HepG2 (cell line): ENCODE data around the gene ABHD6. TPM values are rescaled to one million over a fixed set of nuclear protein-coding genes. Genes with fewer than 3 reads are reported as not detected.
A peak's percentile ranks its signal among the peaks of the same experiment; 100 is the strongest.

Source experiments
- ATAC-seq: fragments of 200-7000 bp; cut with Tn5 transposase; 3 replicates; pipeline ENCODE4 v1.9.1; 2020; ENCODE audit warnings: mild to moderate bottlenecking, moderate library complexity
- BruUV-seq: library from RNA; stranded (reverse); fragments of 400-500 nt; replicated peaks from 2 replicates; lab custom pipeline; 2021; lab: Mats Ljungman, UMichigan
- CTCF ChIA-PET: fragments of 300-600 bp; formaldehyde crosslinking; extraction: SDS; loops from one replicate; lab custom pipeline; 2021; ENCODE audit warnings: low total read pairs, inconsistent platforms, low intra/inter-chr PET ratio; lab: Yijun Ruan, JAX
- POLR2A ChIA-PET: fragments of 350-600 bp; sonication (Branson Sonifier 250); formaldehyde crosslinking; loops from one replicate; lab custom pipeline; 2020; ENCODE audit warnings: antibody characterized with exemption, inconsistent platforms; lab: Yijun Ruan, JAX
- DNase-seq: peaks from one replicate; pipeline ENCODE4 v3.0.0-alpha.2; 2015; ENCODE audit warnings: low spot score
- FAIRE-seq: peaks from 3 replicates; lab custom pipeline; 2011; peaks lifted over from hg19 to GRCh38; lab: Jason Lieb, UNC
- H2AFZ ChIP-seq: one replicate; pipeline ENCODE4 v1.6.1; 2011; ENCODE audit warnings: low read length, inconsistent platforms
- H3K27ac ChIP-seq: fragments of 300-600 bp; 3 replicates; pipeline ENCODE4 v1.8.0; 2011; ENCODE audit warnings: mixed run types, mild to moderate bottlenecking, mixed read lengths, low read length, inconsistent platforms; ENCODE audit not compliant: insufficient read depth; ENCODE audit errors: extremely low read length
- H3K27me3 ChIP-seq, 2 experiments: fragments of 200-600 bp in 1 of 2; 2 replicates in 1 of 2; 3 replicates in 1 of 2; pipeline versions ENCODE4 v1.6.0 to v1.8.0; 2011; ENCODE audit warnings: low read length in 2 of 2, mild to moderate bottlenecking in 2 of 2, moderate library complexity in 2 of 2, inconsistent platforms in 1 of 2; ENCODE audit not compliant: insufficient read depth in 2 of 2, control insufficient read depth in 1 of 2
- H3K36me3 ChIP-seq, 2 experiments: fragments of 200-600 bp in 1 of 2; replicated peaks in 1 of 2; 2 replicates in 1 of 2; 3 replicates in 1 of 2; pipeline versions ENCODE4 v1.5.1 to v1.8.0; 2011; ENCODE audit warnings: low read length in 2 of 2, inconsistent platforms in 1 of 2; ENCODE audit not compliant: insufficient read depth in 2 of 2, control insufficient read depth in 1 of 2
- H3K4me1 ChIP-seq: 2 replicates; pipeline ENCODE4 v1.5.1; 2012; ENCODE audit warnings: low read length, inconsistent platforms; ENCODE audit not compliant: insufficient read depth
- H3K4me2 ChIP-seq: 2 replicates; pipeline ENCODE4 v1.6.0; 2011; ENCODE audit warnings: low read depth, low read length, inconsistent platforms
- H3K4me3 ChIP-seq, 3 experiments: fragments of 200-600 bp in 1 of 3; sonication (generic), shearing (Covaris generic) in 1 of 3; replicated peaks in 1 of 3; 2 replicates each; pipeline ENCODE4 v1.5.1; 2011 to 2016; ENCODE audit warnings: low read length in 3 of 3, inconsistent platforms in 2 of 3, low read depth in 2 of 3, mild to moderate bottlenecking in 2 of 3, control low read depth in 1 of 3, mixed read lengths in 1 of 3; ENCODE audit not compliant: insufficient read depth in 1 of 3
- H3K79me2 ChIP-seq: one replicate; pipeline ENCODE4 v1.6.1; 2011; ENCODE audit warnings: low read length, inconsistent platforms; ENCODE audit not compliant: insufficient read depth
- H3K9ac ChIP-seq: 2 replicates; pipeline ENCODE4 v1.6.0; 2011; ENCODE audit warnings: mild to moderate bottlenecking, low read depth, low read length, inconsistent platforms; ENCODE audit not compliant: insufficient read depth
- H3K9me3 ChIP-seq: 2 replicates; pipeline ENCODE4 v1.5.1; 2012; ENCODE audit warnings: mild to moderate bottlenecking, low read length
- H4K20me1 ChIP-seq: 2 replicates; pipeline ENCODE4 v1.6.0; 2011; ENCODE audit warnings: inconsistent platforms, mild to moderate bottlenecking, low read length, moderate library complexity; ENCODE audit not compliant: insufficient read depth
- CSRNP2 ChIP-seq: sonication (generic); formaldehyde crosslinking; conservative IDR thresholded peaks from 2 replicates; pipeline ENCODE4 v1.8.0; 2022; ENCODE audit warnings: low read depth, missing genetic modification reagents
- FOXO1 ChIP-seq: sonication (generic); formaldehyde crosslinking; IDR thresholded peaks from 2 replicates; pipeline ENCODE4 v1.4.0; 2020; ENCODE audit warnings: missing genetic modification reagents
- MTA3 ChIP-seq: sonication (generic); formaldehyde crosslinking; IDR thresholded peaks from 2 replicates; pipeline ENCODE4 v1.4.0; 2020; ENCODE audit warnings: missing genetic modification reagents
- PITX1 ChIP-seq: sonication (generic); formaldehyde crosslinking; IDR thresholded peaks from 2 replicates; pipeline ENCODE4 v1.5.1; 2020; ENCODE audit warnings: mild to moderate bottlenecking, missing genetic modification reagents
- SP2 ChIP-seq: sonication (generic); formaldehyde crosslinking; IDR thresholded peaks from 2 replicates; pipeline ENCODE4 v1.5.1; 2020; ENCODE audit warnings: mild to moderate bottlenecking, missing genetic modification reagents
- ZNF253 ChIP-seq: sonication (generic); formaldehyde crosslinking; IDR thresholded peaks from 2 replicates; pipeline ENCODE4 v1.8.0; 2022; ENCODE audit warnings: mild to moderate bottlenecking, missing genetic modification reagents, borderline replicate concordance
- ZNF574 ChIP-seq: sonication (generic); formaldehyde crosslinking; IDR thresholded peaks from 2 replicates; pipeline ENCODE4 v1.4.0; 2020; ENCODE audit warnings: missing genetic modification reagents
- ZNF879 ChIP-seq: sonication (generic); formaldehyde crosslinking; IDR thresholded peaks from 2 replicates; pipeline ENCODE4 v1.8.1; 2023; ENCODE audit warnings: missing genetic modification reagents
- WGBS: methylation state at CpG from one replicate; pipeline ENCODE4 v1.1.6; 2017; ENCODE audit warnings: low lambda C conversion rate; 5-methylcytosine and 5-hydroxymethylcytosine counted together
- in situ Hi-C: cut with HindIII; loops from 2 replicates; pipeline ENCODE4 v1.10.0; 2017; ENCODE audit warnings: low pct_unique_long_range_greater_than_20kb; ENCODE audit not compliant: extremely low pct_ligation_motif_present
- intact Hi-C: fragments of 100-400 bp; cut with micrococcal nuclease; formaldehyde crosslinking; loops from one replicate; pipeline ENCODE4 v1.10.0; 2022; ENCODE audit not compliant: unreplicated experiment
- polyA plus RNA-seq, 8 experiments: library from polyadenylated mRNA; depleted of rRNA in 3 of 8; stranded (reverse) in 7 of 8; unstranded in 1 of 8; fragments of >200 nt; fragmentation: Illumina TruSeq in 4 of 8; extraction: Trizol in 4 of 8; gene quantifications; 2 replicates each; pipeline versions ENCODE4 v1.2.1 to v1.2.3, GENCODE V29; 2011 to 2016; ENCODE audit warnings: low read depth in 4 of 8, missing spikeins in 1 of 8, mixed read lengths in 1 of 8; ENCODE audit not compliant: insufficient read depth in 1 of 8
- total RNA-seq, 5 experiments: library from RNA; depleted of rRNA; stranded (reverse); fragments of >200 nt; fragmentation: Illumina TruSeq; extraction: Trizol; gene quantifications; 2 replicates each; pipeline ENCODE4 v1.2.3, GENCODE V29; 2016; ENCODE audit warnings: low read depth in 1 of 5
- TF ChIP-seq, protein P1 (sequence below): sonication (generic); formaldehyde crosslinking; IDR thresholded peaks from 2 replicates; pipeline ENCODE4 v1.5.0; 2020; ENCODE audit warnings: missing genetic modification reagents, mild to moderate bottlenecking, borderline replicate concordance

ABHD6 gene
- total and polyA plus RNA-seq, 2 of the 13 experiments (the other 11 are each of a cell fraction or from before 2014, with no cell fraction given), result 9.0 to 17.2 TPM

GRCh38 chr3:58317811-58318210 is 80.2 kb downstream of the ABHD6 start:
- Histone ChIP-seq H3K9ac (no peak overlapping the region), H3K4me2 (no peak overlapping the region), H3K36me3 (peaks cover 13 to 46% of the 10 kb centered on the region in 2 experiments), H4K20me1 (peaks cover 4% of the 10 kb centered on the region; the same call in 1 of the 2 replicates), H3K27ac (no peak overlapping the region), H3K4me3 (no peak overlapping the region), H3K4me1 (peaks cover 8% of the 10 kb centered on the region), H3K9me3 (no peaks in the 10 kb centered on the region), H3K79me2 (peaks cover 2% of the 10 kb centered on the region), H2AFZ (no peak overlapping the region), H3K27me3 (no peaks in the 10 kb centered on the region)
- ChIA-PET CTCF (no interaction called here), POLR2A (interaction anchor here (3.3 kb wide), 1 partner anchor 11 kb away, joined by 10 read pairs; the partner anchor contains the start of genes HTD2 and RPP14)
- in situ Hi-C loops (no loop called here), intact Hi-C loops (no loop called here)
- BruUV-seq, result TSS peak; percentile 38
- TF ChIP-seq ZNF879 (CRISPR knock-in tag) (no peak), SP2 (no peak), MTA3 (CRISPR knock-in tag) (no peak), ZNF253 (CRISPR knock-in tag) (no peak)
- FAIRE-seq (no peak), DNase-seq (no peak), ATAC-seq (no peak)
- 98% methylated on average over 2 of the region's 2 CpGs for WGBS

- Histone ChIP-seq H4K20me1 (peaks cover 4% of the 10 kb centered on the region; the same call in 1 of the 2 replicates), H3K79me2 (no peaks in the 10 kb centered on the region), H3K9ac (no peak overlapping the region), H2AFZ (no peak overlapping the region), H3K9me3 (no peaks in the 10 kb centered on the region), H3K27ac (no peak overlapping the region), H3K4me2 (no peak overlapping the region), H3K27me3 (no peaks in the 10 kb centered on the region), H3K4me1 (peaks cover 48% of the 10 kb centered on the region), H3K36me3 (peaks cover 7 to 19% of the 10 kb centered on the region in 2 experiments), H3K4me3 (no peak overlapping the region)
- ATAC-seq (no peak), DNase-seq (no peak), FAIRE-seq (no peak)
- POLR2A ChIA-PET, result interaction anchor here (0.9 to 1.4 kb wide), 2 partner anchors 13 to 216 kb away, joined by 3 read pairs; partner anchors contain the start of gene ACOX2
- CTCF ChIA-PET, result interaction anchor here (2.2 kb wide), 1 partner anchor 94 kb away, joined by 25 read pairs; no protein-coding TSS in a partner anchor
- intact Hi-C loops (loop anchor here (1.0 kb wide), 1 partner anchor 93 kb away; no protein-coding TSS in a partner anchor), in situ Hi-C loops (loop anchor here (5.0 to 10.0 kb wide), 2 partner anchors 91 to 213 kb away; partner anchors contain the start of gene ACOX2)
- BruUV-seq, result no TSS peak
- WGBS, result 99% methylated on average over 4 of the region's 7 CpGs
- TF ChIP-seq PITX1 (CRISPR knock-in tag) (no peak), ZNF574 (no peak), FOXO1 (no peak), CSRNP2 (CRISPR knock-in tag) (no peak)
- TF ChIP-seq, protein P1, sequence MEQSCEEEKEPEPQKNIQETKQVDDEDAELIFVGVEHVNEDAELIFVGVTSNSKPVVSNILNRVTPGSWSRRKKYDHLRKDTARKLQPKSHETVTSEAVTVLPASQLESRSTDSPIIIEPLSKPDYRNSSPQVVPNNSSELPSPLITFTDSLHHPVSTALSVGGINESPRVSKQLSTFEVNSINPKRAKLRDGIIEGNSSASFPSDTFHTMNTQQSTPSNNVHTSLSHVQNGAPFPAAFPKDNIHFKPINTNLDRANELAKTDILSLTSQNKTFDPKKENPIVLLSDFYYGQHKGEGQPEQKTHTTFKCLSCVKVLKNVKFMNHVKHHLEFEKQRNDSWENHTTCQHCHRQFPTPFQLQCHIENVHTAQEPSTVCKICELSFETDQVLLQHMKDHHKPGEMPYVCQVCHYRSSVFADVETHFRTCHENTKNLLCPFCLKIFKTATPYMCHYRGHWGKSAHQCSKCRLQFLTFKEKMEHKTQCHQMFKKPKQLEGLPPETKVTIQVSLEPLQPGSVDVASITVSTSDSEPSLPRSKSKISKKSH (CRISPR knock-in tag), result no peak
Observed at GRCh38 chr3:58321791-58322190, 84.2 kb downstream of the ABHD6 start.
